Spleen (tissue), 11 donors: ENCODE results near the gene ANKRD6. TPM values are rescaled to one million over a fixed set of nuclear protein-coding genes. Genes with fewer than 3 reads are reported as not detected.

ENCODE experiments used
- DNase-seq: peaks from one replicate; pipeline ENCODE4 v3.0.0-alpha.2; 2020
- H3K27ac ChIP-seq, 8 donors: fragments of 200-600 bp; sonication (generic) in 7 of 8; 1 replicate in 4 of 8; 2 replicates in 4 of 8; pipeline versions ENCODE4 v1.5.0 to v1.8.0; 2016 to 2021; ENCODE audit warnings: inconsistent platforms in 4 of 8, mild to moderate bottlenecking in 4 of 8, moderate library complexity in 1 of 8
- H3K27me3 ChIP-seq, 7 donors: fragments of 200-600 bp; sonication (generic) in 6 of 7; replicated peaks in 1 of 7; 1 replicate in 4 of 7; 2 replicates in 3 of 7; pipeline versions ENCODE4 v1.5.0 to v1.8.0; 2016 to 2021; ENCODE audit warnings: inconsistent platforms in 3 of 7, mild to moderate bottlenecking in 1 of 7
- H3K36me3 ChIP-seq, 6 donors: fragments of 200-600 bp; sonication (generic) in 5 of 6; 1 replicate in 4 of 6; 2 replicates in 2 of 6; pipeline versions ENCODE4 v1.5.0 to v1.8.0; 2016 to 2021; ENCODE audit warnings: inconsistent platforms in 2 of 6
- H3K4me1 ChIP-seq, 6 donors: fragments of 200-600 bp; sonication (generic) in 5 of 6; 1 replicate in 3 of 6; 2 replicates in 3 of 6; pipeline versions ENCODE4 v1.5.0 to v1.8.0; 2016 to 2021; ENCODE audit warnings: inconsistent platforms in 3 of 6
- H3K4me3 ChIP-seq, 8 donors: fragments of 200-600 bp; sonication (generic) in 7 of 8; 1 replicate in 4 of 8; 2 replicates in 4 of 8; pipeline versions ENCODE4 v1.5.0 to v1.8.0; 2016 to 2021; ENCODE audit warnings: inconsistent platforms in 4 of 8, mild to moderate bottlenecking in 4 of 8, moderate library complexity in 2 of 8
- H3K9me3 ChIP-seq, 8 donors: fragments of 200-600 bp; sonication (generic) in 7 of 8; 1 replicate in 4 of 8; 2 replicates in 4 of 8; pipeline versions ENCODE4 v1.5.0 to v1.8.0; 2016 to 2021; ENCODE audit warnings: inconsistent platforms in 4 of 8
- POLR2A ChIP-seq, 3 donors: fragments of 450-650 bp; IDR thresholded peaks; one replicate each; pipeline ENCODE4 v1.5.1; 2017; ENCODE audit warnings: antibody characterized with exemption in 3 of 3, mild to moderate bottlenecking in 1 of 3
- POLR2AphosphoS5 ChIP-seq, 3 donors: sonication (generic); formaldehyde crosslinking; IDR thresholded peaks; one replicate each; pipeline ENCODE4 v1.5.1; 2017; ENCODE audit warnings: antibody characterized with exemption in 3 of 3
- WGBS, 5 donors: extraction: QIAGEN DNeasy Blood & Tissue Kit in 3 of 5; methylation state at CpG; one replicate each; pipeline versions ENCODE4 v1.1.5 to v1.1.7; 2013 to 2018; 5-methylcytosine and 5-hydroxymethylcytosine counted together
- intact Hi-C: fragments of 100-400 bp; cut with DNase I; formaldehyde crosslinking; loops from one replicate; pipeline ENCODE4 v1.15.0; 2023; ENCODE audit warnings: low total_unique reads
- polyA plus RNA-seq, 3 donors: library from polyadenylated mRNA; stranded (reverse); fragments of 200-250 nt; gene quantifications; one replicate each; pipeline ENCODE4 v1.2.1, GENCODE V29; 2013
- total RNA-seq, 7 donors: library from RNA; depleted of rRNA in 3 of 7; stranded (reverse); fragments of >200 nt in 3 of 7; fragmentation: NEBNext Ultra II Directional in 4 of 7; extraction: Animal tissue kit (Norgen Biotek cat#: 25700) in 4 of 7; gene quantifications; one replicate each; pipeline versions ENCODE4 v1.1.0 to v1.2.1, GENCODE V29; 2016 to 2021
- TF ChIP-seq, protein P1 (sequence below), 11 experiments: fragments of 200-600 bp in 7 of 11; fragments of 450-650 bp in 4 of 11; sonication (generic) in 4 of 11; IDR thresholded peaks in 8 of 11; conservative IDR thresholded peaks in 3 of 11; 1 replicate in 7 of 11; 2 replicates in 4 of 11; pipeline versions ENCODE4 v1.4.0 to v1.8.0; 2016 to 2021; ENCODE audit warnings: antibody characterized with exemption in 11 of 11, inconsistent platforms in 4 of 11, mild to moderate bottlenecking in 1 of 11
- donor health status: healthy with polysubstance abuse.
- donor health status: DM: no; HTN: no; CAD: no; lungs with moderate emphysema.
- donor health status: DM: no; HTN: no; CAD: no.
- donor health status: Bipolar disorder and iron deficiency.
- donor health status: healthy.
- donor health status: DM: no; HTN: no; CAD: no.
- donor health status: DM: yes; HTN: yes; CAD: no.

Gene ANKRD6
- total and polyA plus RNA-seq, 10 donors: 2.2 to 18.4 (median 7.7) TPM

DNA sequence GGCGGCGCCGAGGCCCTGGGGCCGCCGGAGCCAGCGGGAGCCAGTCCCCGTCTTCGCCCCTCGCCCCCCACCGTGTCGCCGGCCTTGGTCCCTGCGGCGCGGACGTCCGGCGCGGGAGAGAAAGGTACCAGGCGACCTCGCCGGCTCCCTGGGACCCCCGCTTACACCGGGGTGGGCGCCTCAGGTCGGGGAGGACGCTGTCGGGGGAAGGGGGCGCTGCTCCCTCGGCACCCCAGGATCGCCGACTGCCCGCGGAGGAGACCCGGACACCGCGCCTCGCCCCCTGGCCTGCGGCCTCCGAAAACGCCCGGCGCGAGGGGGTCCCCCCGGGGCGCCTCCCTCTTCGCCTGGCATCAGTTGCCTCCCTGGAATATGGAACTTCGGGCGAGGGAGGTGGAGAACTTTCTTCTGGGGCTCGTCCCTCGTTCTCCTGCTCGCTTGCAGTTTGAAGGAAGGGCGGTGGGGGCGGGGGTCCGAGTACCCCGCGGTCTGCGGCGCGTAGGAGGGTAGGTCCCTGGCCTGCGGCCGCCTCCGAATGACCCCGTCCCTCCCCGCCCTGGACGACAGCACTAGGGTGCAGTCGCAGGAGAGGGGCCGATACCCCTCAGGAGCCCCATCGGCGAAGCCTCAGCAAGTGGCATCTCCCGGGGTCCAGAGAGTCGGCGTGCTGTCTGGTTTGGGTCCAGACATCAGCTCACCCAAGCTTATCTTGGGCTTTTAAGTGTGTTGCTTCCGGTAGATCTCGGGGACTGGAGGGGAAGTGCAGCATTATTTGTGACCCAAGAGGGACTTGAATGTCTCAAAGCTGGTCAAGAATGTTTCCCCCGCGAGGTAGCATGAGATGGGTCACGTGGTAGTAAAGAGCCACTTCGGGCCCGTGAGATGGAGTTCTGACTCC, 549 bp downstream of the ANKRD6 start:
- Histone ChIP-seq H3K27me3 (no peaks in the 10 kb centered on the region), H3K27ac (peak overlapping the region in 3 of 8 donors; percentile 41 to 59 (median 43)), H3K4me1 (peaks cover 0 to 34% (median 19%) of the 10 kb centered on the region in 6 donors), H3K36me3 (no peaks in the 10 kb centered on the region), H3K9me3 (no peaks in the 10 kb centered on the region), H3K4me3 (peak overlapping the region; percentile 63 to 92 (median 72))
- TF ChIP-seq, protein P1, sequence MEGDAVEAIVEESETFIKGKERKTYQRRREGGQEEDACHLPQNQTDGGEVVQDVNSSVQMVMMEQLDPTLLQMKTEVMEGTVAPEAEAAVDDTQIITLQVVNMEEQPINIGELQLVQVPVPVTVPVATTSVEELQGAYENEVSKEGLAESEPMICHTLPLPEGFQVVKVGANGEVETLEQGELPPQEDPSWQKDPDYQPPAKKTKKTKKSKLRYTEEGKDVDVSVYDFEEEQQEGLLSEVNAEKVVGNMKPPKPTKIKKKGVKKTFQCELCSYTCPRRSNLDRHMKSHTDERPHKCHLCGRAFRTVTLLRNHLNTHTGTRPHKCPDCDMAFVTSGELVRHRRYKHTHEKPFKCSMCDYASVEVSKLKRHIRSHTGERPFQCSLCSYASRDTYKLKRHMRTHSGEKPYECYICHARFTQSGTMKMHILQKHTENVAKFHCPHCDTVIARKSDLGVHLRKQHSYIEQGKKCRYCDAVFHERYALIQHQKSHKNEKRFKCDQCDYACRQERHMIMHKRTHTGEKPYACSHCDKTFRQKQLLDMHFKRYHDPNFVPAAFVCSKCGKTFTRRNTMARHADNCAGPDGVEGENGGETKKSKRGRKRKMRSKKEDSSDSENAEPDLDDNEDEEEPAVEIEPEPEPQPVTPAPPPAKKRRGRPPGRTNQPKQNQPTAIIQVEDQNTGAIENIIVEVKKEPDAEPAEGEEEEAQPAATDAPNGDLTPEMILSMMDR (IDR thresholded peaks at IDR 0.05 in 8 of 11, conservative IDR thresholded peaks at IDR 0.05 in 3 of 11): no peak
- peak in 1 of 3 donors; percentile 6 for TF ChIP-seq POLR2AphosphoS5 (IDR thresholded peaks at IDR 0.05)
- WGBS, 5 donors: 1 to 4% (median 3%) methylated on average over 36 to 80 of the region's 80 CpGs
- peak; percentile 84 for DNase-seq
- intact Hi-C loops: loop anchor here (10.0 kb wide), 1 partner anchor 171 kb away; no protein-coding TSS in a partner anchor

DNA sequence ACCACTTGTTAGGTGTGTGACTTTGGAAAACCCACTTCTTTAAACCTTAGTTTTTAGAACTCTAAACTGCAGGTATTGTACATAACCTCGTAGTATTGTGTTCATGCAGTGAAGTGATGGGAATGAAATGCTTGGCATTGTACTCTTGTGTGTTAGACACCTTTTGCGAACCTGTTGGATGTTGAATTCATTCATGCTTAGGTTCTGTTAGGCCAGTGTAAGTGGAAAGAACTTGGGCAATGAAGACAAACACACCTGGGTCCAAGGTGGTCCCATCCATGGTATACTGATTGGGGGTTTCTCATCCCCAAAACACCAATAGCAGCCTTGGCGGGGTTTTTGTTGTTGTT, 1.2 kb downstream of the ANKRD6 start:
- Histone ChIP-seq H3K36me3 (no peaks in the 10 kb centered on the region), H3K9me3 (no peaks in the 10 kb centered on the region), H3K4me3 (peak overlapping the region in 5 of 8 donors; percentile 63 to 92 (median 74)), H3K27me3 (no peaks in the 10 kb centered on the region), H3K4me1 (peaks cover 0 to 34% (median 19%) of the 10 kb centered on the region in 6 donors), H3K27ac (peak overlapping the region in 1 of 8 donors; percentile 41)
- DNase-seq: no peak
- intact Hi-C loops: loop anchor here (10.0 kb wide), 1 partner anchor 171 kb away; no protein-coding TSS in a partner anchor
- TF ChIP-seq POLR2A (IDR thresholded peaks at IDR 0.05) (no peak), POLR2AphosphoS5 (IDR thresholded peaks at IDR 0.05) (no peak)
- TF ChIP-seq, protein P1 (IDR thresholded peaks at IDR 0.05 in 8 of 11, conservative IDR thresholded peaks at IDR 0.05 in 3 of 11): no peak
- 83 to 92% (median 86%) methylated on average over 3 of the region's 3 CpGs for whole genome bisulfite sequencing, 5 donors

DNA sequence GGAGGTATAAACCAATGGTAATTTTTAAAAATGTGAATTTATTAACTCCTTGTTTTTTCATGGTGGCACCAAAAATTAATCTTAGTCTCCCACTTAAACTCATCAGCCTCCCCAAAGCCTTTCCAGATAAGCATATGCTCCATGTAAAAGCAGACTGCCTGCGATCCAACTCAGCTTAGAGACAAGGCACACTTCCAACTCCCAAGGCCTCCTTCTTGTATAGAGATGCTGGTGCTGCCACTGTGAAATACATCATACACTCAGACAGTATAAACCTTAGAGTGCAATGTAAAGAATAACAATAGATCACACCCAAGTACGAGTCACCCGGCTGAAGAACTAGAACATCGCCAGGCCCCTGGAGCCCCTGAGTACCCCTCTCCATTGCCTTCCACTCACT, 2.0 kb downstream of the ANKRD6 start:
- WGBS, 5 donors: 92 to 98% (median 96%) methylated on average over 4 of the region's 4 CpGs
- no peak overlapping the region for H3K27ac ChIP-seq

More for the DNA sequence above, 2.0 kb downstream of the ANKRD6 start:
- no peaks in the 10 kb centered on the region for H3K36me3 ChIP-seq
- TF ChIP-seq POLR2A (IDR thresholded peaks at IDR 0.05) (no peak), POLR2AphosphoS5 (IDR thresholded peaks at IDR 0.05) (no peak)
- TF ChIP-seq, protein P1 (IDR thresholded peaks at IDR 0.05 in 8 of 11, conservative IDR thresholded peaks at IDR 0.05 in 3 of 11): no peak
- no peaks in the 10 kb centered on the region for H3K9me3 ChIP-seq
- no peak for DNase-seq
- H3K4me1 ChIP-seq: peaks cover 0 to 34% (median 19%) of the 10 kb centered on the region in 6 donors
- H3K27me3 ChIP-seq: no peaks in the 10 kb centered on the region
- H3K4me3 ChIP-seq: no peak overlapping the region
- intact Hi-C loops: loop anchor here (10.0 kb wide), 1 partner anchor 170 kb away; no protein-coding TSS in a partner anchor
